Measurements from ENCODE around the gene SLC25A47.
"Not testable (repeated sequence)": the region's sequence is repeated elsewhere in the genome, so short reads cannot be mapped to it uniquely, and the experiment has no call there.

The SLC25A47 gene

GRCh38 chr14:100323121-100323941, at the start of gene SLC25A47:
Gene SLC25A47 (plus strand): TSS chr14:100323339. CDS start chr14:100323415, 76 bp downstream.
- DNase-seq: no peak
- no peaks in the 10 kb centered on the region for H3K27me3 Mint-ChIP-seq
- H3K4me1 Mint-ChIP-seq: peaks cover 0 to 1% of the 10 kb centered on the region in 2 donors
- ATAC-seq (replicated peaks): no peak
- no peak within 1 kb of the TSS for H3K4me3 Mint-ChIP-seq
- no peaks in the 10 kb centered on the region for H3K9me3 Mint-ChIP-seq
- H3K27ac Mint-ChIP-seq: peak within 1 kb of the TSS; percentile 37
- no peaks in the 10 kb centered on the region for H3K36me3 Mint-ChIP-seq

GRCh38 chr14:100274250-100274649, 48.9 kb upstream of the SLC25A47 start:
- Mint-ChIP-seq H3K27me3 (no peaks in the 10 kb centered on the region), H3K4me1 (peaks cover 23 to 33% of the 10 kb centered on the region in 2 donors), H3K27ac (peak overlapping the region; percentile 53), H3K36me3 (peaks cover 15 to 20% of the 10 kb centered on the region in 2 donors), H3K4me3 (no peak overlapping the region), H3K9me3 (no peaks in the 10 kb centered on the region)
- no peak for DNase-seq
- no peak for ATAC-seq (replicated peaks)

- Mint-ChIP-seq H3K9me3 (no peaks in the 10 kb centered on the region), H3K36me3 (peaks cover 15 to 19% of the 10 kb centered on the region in 2 donors), H3K27me3 (no peaks in the 10 kb centered on the region), H3K27ac (peak overlapping the region; percentile 69), H3K4me3 (no peak overlapping the region), H3K4me1 (peaks cover 22 to 38% of the 10 kb centered on the region in 2 donors)
- ATAC-seq (replicated peaks) (no peak), DNase-seq (no peak)
These were observed 47.9 kb upstream of the SLC25A47 start for GRCh38 chr14:100275214-100275613.

- peaks cover 17 to 30% of the 10 kb centered on the region in 2 donors for H3K36me3 Mint-ChIP-seq
- no peaks in the 10 kb centered on the region for H3K9me3 Mint-ChIP-seq
- peak overlapping the region; percentile 73 for H3K27ac Mint-ChIP-seq
- H3K27me3 Mint-ChIP-seq: no peaks in the 10 kb centered on the region
- H3K4me1 Mint-ChIP-seq: peaks cover 25 to 33% of the 10 kb centered on the region in 2 donors
- DNase-seq: no peak
- H3K4me3 Mint-ChIP-seq: no peak overlapping the region
- peak; percentile 57 to 58 for ATAC-seq (replicated peaks)
These were observed 44.4 kb upstream of the SLC25A47 start for GRCh38 chr14:100278702-100279101.

- no peaks in the 10 kb centered on the region for H3K27me3 Mint-ChIP-seq
- ATAC-seq (replicated peaks) (no peak), DNase-seq (no peak)
- H3K27ac Mint-ChIP-seq: no peak overlapping the region
- H3K9me3 Mint-ChIP-seq: no peaks in the 10 kb centered on the region
- peaks cover 25 to 34% of the 10 kb centered on the region in 2 donors for H3K4me1 Mint-ChIP-seq
- no peak overlapping the region for H3K4me3 Mint-ChIP-seq
- peaks cover 16 to 29% of the 10 kb centered on the region in 2 donors for H3K36me3 Mint-ChIP-seq
These were observed 44.0 kb upstream of the SLC25A47 start for GRCh38 chr14:100279133-100279532.

- H3K4me1 Mint-ChIP-seq: peaks cover 23 to 34% of the 10 kb centered on the region in 2 donors
- H3K4me3 Mint-ChIP-seq: no peak overlapping the region
- H3K9me3 Mint-ChIP-seq: no peaks in the 10 kb centered on the region
- H3K27ac Mint-ChIP-seq: no peak overlapping the region
- no peak for ATAC-seq (replicated peaks)
- peaks cover 12 to 26% of the 10 kb centered on the region in 2 donors for H3K36me3 Mint-ChIP-seq
- no peak for DNase-seq
- no peaks in the 10 kb centered on the region for H3K27me3 Mint-ChIP-seq
These were observed 43.6 kb upstream of the SLC25A47 start for GRCh38 chr14:100279563-100279962.

- no peak for DNase-seq
- Mint-ChIP-seq H3K9me3 (no peaks in the 10 kb centered on the region), H3K27me3 (no peaks in the 10 kb centered on the region), H3K36me3 (peaks cover 2 to 14% of the 10 kb centered on the region in 2 donors), H3K27ac (peak overlapping the region; percentile 71), H3K4me3 (no peak overlapping the region), H3K4me1 (peaks cover 25 to 30% of the 10 kb centered on the region in 2 donors)
- ATAC-seq (replicated peaks): no peak
These were observed 41.7 kb upstream of the SLC25A47 start for GRCh38 chr14:100281286-100282082.

GRCh38 chr14:100282083-100282350, 41.1 kb upstream of the SLC25A47 start:
- Mint-ChIP-seq H3K4me3 (no peak overlapping the region), H3K27ac (peak overlapping the region; percentile 71), H3K9me3 (no peaks in the 10 kb centered on the region), H3K36me3 (peaks cover 2 to 14% of the 10 kb centered on the region in 2 donors), H3K4me1 (peaks cover 25 to 30% of the 10 kb centered on the region in 2 donors), H3K27me3 (no peaks in the 10 kb centered on the region)
- DNase-seq (no peak), ATAC-seq (replicated peaks) (no peak)

GRCh38 chr14:100282766-100283419, 40.2 kb upstream of the SLC25A47 start:
- H3K27me3 Mint-ChIP-seq: no peaks in the 10 kb centered on the region
- peaks cover 2 to 11% of the 10 kb centered on the region in 2 donors for H3K36me3 Mint-ChIP-seq
- no peaks in the 10 kb centered on the region for H3K9me3 Mint-ChIP-seq
- ATAC-seq (replicated peaks) (no peak), DNase-seq (no peak)
- peak overlapping the region; percentile 14 for H3K27ac Mint-ChIP-seq
- peaks cover 22 to 30% of the 10 kb centered on the region in 2 donors for H3K4me1 Mint-ChIP-seq
- no peak overlapping the region for H3K4me3 Mint-ChIP-seq

- H3K27ac Mint-ChIP-seq; H3K27me3 Mint-ChIP-seq; H3K9me3 Mint-ChIP-seq; H3K4me3 Mint-ChIP-seq; ATAC-seq (replicated peaks); DNase-seq: not testable (repeated sequence)
- H3K36me3 Mint-ChIP-seq: peaks cover 2 to 11% of the 10 kb centered on the region in 2 donors
- peaks cover 20 to 27% of the 10 kb centered on the region in 2 donors for H3K4me1 Mint-ChIP-seq
These were observed 39.7 kb upstream of the SLC25A47 start for GRCh38 chr14:100283436-100283835.

- peak overlapping the region; percentile 68 to 82 for H3K4me3 Mint-ChIP-seq
- no peaks in the 10 kb centered on the region for H3K27me3 Mint-ChIP-seq
- H3K27ac Mint-ChIP-seq: peak overlapping the region; percentile 77
- H3K36me3 Mint-ChIP-seq: peaks cover 2 to 11% of the 10 kb centered on the region in 2 donors
- ATAC-seq (replicated peaks) (no peak), DNase-seq (no peak)
- no peaks in the 10 kb centered on the region for H3K9me3 Mint-ChIP-seq
- H3K4me1 Mint-ChIP-seq: peaks cover 14 to 20% of the 10 kb centered on the region in 2 donors
These were observed 38.9 kb upstream of the SLC25A47 start for GRCh38 chr14:100283984-100284881.

- Mint-ChIP-seq H3K4me3 (peak overlapping the region; percentile 81 to 82), H3K4me1 (peaks cover 18 to 21% of the 10 kb centered on the region in 2 donors), H3K9me3 (no peaks in the 10 kb centered on the region), H3K27ac (peak overlapping the region; percentile 90), H3K27me3 (no peaks in the 10 kb centered on the region), H3K36me3 (peaks cover 2 to 11% of the 10 kb centered on the region in 2 donors)
- ATAC-seq (replicated peaks) (peak; percentile 88 to 89), DNase-seq (peak; percentile 69)
These were observed 37.9 kb upstream of the SLC25A47 start for GRCh38 chr14:100285021-100285912.
